ENCODE data around the gene REX1BD. TPM values are rescaled to one million over a fixed set of nuclear protein-coding genes. Genes with fewer than 3 reads are reported as not detected.

REX1BD gene
- total and polyA plus RNA-seq, 2 of the 8 experiments (the other 6 are each of a cell fraction or from before 2014, with no cell fraction given): 56.8 to 62.7 TPM

- no peak overlapping the region for H3K9ac ChIP-seq (replicated peaks in 1 of 4; ENCODE audit: extremely low read depth in 1 of 4, low read depth in 3 of 4, low read length in 3 of 4)
- 81% methylated on average over 2 of the region's 2 CpGs; no CpG with 5 or more reads in 1 of the 2 experiments for WGBS, 2 experiments (ENCODE audit: extremely low coverage in 1 of 2, insufficient coverage in 1 of 2, insufficient read length in 1 of 2, insufficient replicate concordance in 2 of 2, low coverage in 1 of 2, low lambda C conversion rate in 2 of 2, missing lambda C conversion rate in 1 of 2)
Observed at GRCh38 chr19:18586306-18586705, 2.3 kb upstream of the REX1BD start.

More at GRCh38 chr19:18586306-18586705, 2.3 kb upstream of the REX1BD start:
- Histone ChIP-seq H3K4me2 (ENCODE audit: insufficient read depth in 1 of 2, low read depth in 2 of 2, low read length in 2 of 2) (no peak overlapping the region), H2BK20ac (ENCODE audit: low read length) (no peak overlapping the region), H3K27ac (ENCODE audit: low read depth, low read length) (no peak overlapping the region), H4K20me1 (replicated peaks in 1 of 2; ENCODE audit: control insufficient read depth in 1 of 2, insufficient read depth in 2 of 2, low read length in 2 of 2) (peaks cover 0 to 3% of the 10 kb centered on the region in 2 experiments), H2AFZ (ENCODE audit: low read length) (no peak overlapping the region), H3K4me3 (ENCODE audit: extremely low read depth in 1 of 4, insufficient read depth in 2 of 4, low read depth in 3 of 4, low read length in 4 of 4) (no peak overlapping the region), H3K23me2 (ENCODE audit: low read depth, low read length) (peaks cover 11% of the 10 kb centered on the region), H2AK5ac (ENCODE audit: low read depth, low read length) (no peak overlapping the region), H3K79me1 (ENCODE audit: low read depth, low read length) (no peaks in the 10 kb centered on the region), H3K36me3 (ENCODE audit: control insufficient read depth in 2 of 4, insufficient read depth in 4 of 4, low read length in 3 of 4) (no peaks in the 10 kb centered on the region), H2BK15ac (ENCODE audit: low read length) (no peak overlapping the region), H3K9me3 (ENCODE audit: insufficient read depth in 2 of 2, low read depth in 1 of 2, low read length in 1 of 2) (no peaks in the 10 kb centered on the region), H4K91ac (replicated peaks; ENCODE audit: insufficient read length, low read length) (no peak overlapping the region), H3K23ac (ENCODE audit: insufficient read length) (no peak overlapping the region), H3K14ac (ENCODE audit: insufficient read length) (no peak overlapping the region), H3K79me2 (ENCODE audit: control insufficient read depth in 1 of 2, insufficient read depth in 2 of 2, low read length in 2 of 2) (no peaks in the 10 kb centered on the region), H3K27me3 (replicated peaks in 1 of 4; ENCODE audit: control insufficient read depth in 3 of 4, extremely low read depth in 1 of 4, insufficient read depth in 3 of 4, low read length in 3 of 4) (no peaks in the 10 kb centered on the region; a peak in 1 of 7 replicates), H3K56ac (replicated peaks; ENCODE audit: insufficient read length, low read depth, low read length) (no peak overlapping the region), H2BK5ac (ENCODE audit: low read depth, low read length) (no peak overlapping the region), H4K8ac (ENCODE audit: extremely low read depth, insufficient read depth, low read length) (no peak overlapping the region), H3K4ac (replicated peaks; ENCODE audit: insufficient read length, low read depth, low read length) (no peak overlapping the region), H4K5ac (ENCODE audit: insufficient read length, low read depth, low read length) (no peak overlapping the region), H2BK12ac (ENCODE audit: low read depth, low read length) (no peak overlapping the region), H3K18ac (ENCODE audit: extremely low read depth, low read length) (no peak overlapping the region), H3K4me1 (replicated peaks in 1 of 4; ENCODE audit: control insufficient read depth in 3 of 4, insufficient read depth in 4 of 4, low read length in 3 of 4) (peaks cover 2 to 9% (median 6%) of the 10 kb centered on the region in 4 experiments; a peak in 6 of 7 replicates), H2BK120ac (replicated peaks; ENCODE audit: low read depth, low read length) (no peak overlapping the region)
- TF ChIP-seq SIN3A (conservative IDR thresholded peaks at IDR 0.05 in 1 of 2, IDR thresholded peaks at IDR 0.05 in 1 of 2; ENCODE audit: low read depth in 1 of 2, low read length in 2 of 2) (no peak), MAX (IDR thresholded peaks at IDR 0.05) (no peak), SUZ12 (IDR thresholded peaks at IDR 0.05; ENCODE audit: low read length) (no peak), RBBP5 (IDR thresholded peaks at IDR 0.05; ENCODE audit: borderline replicate concordance, low read depth, low read length) (no peak), SIX5 (IDR thresholded peaks at IDR 0.05; ENCODE audit: low read depth, low read length) (no peak)
- ChIA-PET CTCF (ENCODE audit: partially characterized antibody) (interaction anchor here (0.9 to 3.7 kb wide), 9 partner anchors 9 to 124 kb away, joined by 3 to 16 read pairs (median 4); partner anchors contain the start of gene KXD1), POLR2A (ENCODE audit: partially characterized antibody) (interaction anchor here (0.7 to 10.3 kb wide), 3 partner anchors 9 to 88 kb away, joined by 3 to 112 read pairs (median 72); partner anchors contain the start of gene UBA52)
- DNase-seq (ENCODE audit: low read depth in 1 of 2, low spot score in 2 of 2): no peak
- FAIRE-seq: no peak
